Stimulated activated CD4-positive, alpha-beta T cell treated with anti-CD3 and anti-CD28 coated beads, Interleukin-15, amount 100 ng/mL, for 1 hour (primary cell): Measurements from ENCODE around the gene RBM10.
A peak's percentile ranks its signal among the peaks of the same experiment; 100 is the strongest.
"Not testable (repeated sequence)": the region's sequence is repeated elsewhere in the genome, so short reads cannot be mapped to it uniquely, and the experiment has no call there.

Source experiments
- DNase-seq, 2 donors: peaks; one replicate each; pipeline ENCODE4 v3.0.0-alpha.2; 2020; ENCODE audit warnings: low read depth in 1 of 2, low spot score in 1 of 2

Gene RBM10

GRCh38 chrX:47144626-47145394, at the start of gene RBM10, which contains the start of gene NDUFB11:
Gene RBM10 (plus strand): TSS chrX:47145221. CDS start chrX:47147482, 2,261 bp downstream.
Gene NDUFB11 (minus strand): TSS chrX:47144702. CDS start chrX:47144679, 23 bp downstream.
- peak; percentile 74 to 78 for DNase-seq

- DNase-seq: no peak
Observed at GRCh38 chrX:47097018-47097417, 48.0 kb upstream of the RBM10 start.

GRCh38 chrX:47098338-47099094, 46.5 kb upstream of the RBM10 start:
- no peak for DNase-seq

GRCh38 chrX:47101206-47101605, 43.8 kb upstream of the RBM10 start:
- no peak for DNase-seq

- DNase-seq: not testable (repeated sequence)
Observed at GRCh38 chrX:47110936-47111615, 33.9 kb upstream of the RBM10 start.

GRCh38 chrX:47112316-47112954, 32.6 kb upstream of the RBM10 start:
- DNase-seq: no peak

GRCh38 chrX:47116551-47117110, 28.4 kb upstream of the RBM10 start:
- not testable (repeated sequence) for DNase-seq

GRCh38 chrX:47124466-47124865, 20.6 kb upstream of the RBM10 start:
- DNase-seq: not testable (repeated sequence)

GRCh38 chrX:47129157-47129898, 15.7 kb upstream of the RBM10 start:
- peak; percentile 74 for DNase-seq

- no peak for DNase-seq
Observed at GRCh38 chrX:47129899-47130358, 15.1 kb upstream of the RBM10 start.

GRCh38 chrX:47133493-47133892, 11.5 kb upstream of the RBM10 start:
- no peak for DNase-seq

- not testable (repeated sequence) for DNase-seq
Observed at GRCh38 chrX:47135650-47136049, 9.4 kb upstream of the RBM10 start.

GRCh38 chrX:47138171-47138570, 6.8 kb upstream of the RBM10 start:
- DNase-seq: no peak

GRCh38 chrX:47143894-47144625, 961 bp upstream of the RBM10 start:
- DNase-seq: peak in 1 of 2 donors; percentile 5

GRCh38 chrX:47145395-47146120, 537 bp downstream of the RBM10 start:
- no peak for DNase-seq

GRCh38 chrX:47146121-47146935, 1.3 kb downstream of the RBM10 start:
- no peak for DNase-seq

GRCh38 chrX:47146936-47147859, 2.2 kb downstream of the RBM10 start:
- no peak for DNase-seq
